HCT116 (cell line): ENCODE results near the gene TRIM9.

Experiments used
- ATF3 ChIP-seq: IDR thresholded peaks from 2 replicates; pipeline ENCODE4 v1.6.1; 2012
- CTCF ChIP-seq, 3 experiments: fragments of 200-600 bp in 1 of 3; sonication (generic) in 1 of 3; IDR thresholded peaks in 2 of 3; conservative IDR thresholded peaks in 1 of 3; 2 replicates each; pipeline ENCODE4 v1.5.1; 2012 to 2017; ENCODE audit warnings: low read depth in 2 of 3, low read length in 2 of 3, antibody characterized with exemption in 1 of 3, borderline replicate concordance in 1 of 3, control low read depth in 1 of 3, mild to moderate bottlenecking in 1 of 3, mixed read lengths in 1 of 3, mixed run types in 1 of 3, moderate library complexity in 1 of 3; ENCODE audit not compliant: insufficient read depth in 1 of 3
- EZH2 ChIP-seq: fragments of 200-600 bp; sonication (generic); IDR thresholded peaks from 2 replicates; pipeline ENCODE4 v1.6.1; 2017; ENCODE audit warnings: antibody characterized with exemption, mixed run types
- FOSL1 ChIP-seq: IDR thresholded peaks from 2 replicates; pipeline ENCODE4 v1.6.1; 2012; ENCODE audit warnings: low read depth
- JUND ChIP-seq: IDR thresholded peaks from 2 replicates; pipeline ENCODE4 v1.6.1; 2012
- MAX ChIP-seq: IDR thresholded peaks from 2 replicates; pipeline ENCODE4 v1.6.1; 2012
- POLR2A ChIP-seq: IDR thresholded peaks from 2 replicates; pipeline ENCODE4 v1.7.0; 2011; ENCODE audit warnings: borderline replicate concordance; ENCODE audit not compliant: insufficient read depth, insufficient read length; ENCODE audit errors: extremely low read depth
- POLR2AphosphoS5 ChIP-seq: IDR thresholded peaks from 2 replicates; pipeline ENCODE4 v1.6.1; 2011; ENCODE audit warnings: mild to moderate bottlenecking, low read depth, low read length, moderate library complexity
- RAD21 ChIP-seq: IDR thresholded peaks from 2 replicates; pipeline ENCODE4 v1.6.1; 2012; ENCODE audit warnings: low read depth, mild to moderate bottlenecking
- SIN3A ChIP-seq: IDR thresholded peaks from 2 replicates; pipeline ENCODE4 v1.6.1; 2012; ENCODE audit warnings: low read depth
- SRF ChIP-seq: IDR thresholded peaks from 2 replicates; pipeline ENCODE4 v1.6.1; 2012; ENCODE audit warnings: low read depth
- YY1 ChIP-seq: IDR thresholded peaks from 2 replicates; pipeline ENCODE4 v1.6.1; 2011; ENCODE audit warnings: low read length, low read depth, moderate library complexity, mild to moderate bottlenecking; ENCODE audit not compliant: insufficient replicate concordance; ENCODE audit errors: extremely low read depth
- ZBTB33 ChIP-seq: IDR thresholded peaks from 2 replicates; pipeline ENCODE4 v1.6.1; 2011; ENCODE audit warnings: mild to moderate bottlenecking, low read length, moderate library complexity; ENCODE audit not compliant: insufficient replicate concordance; ENCODE audit errors: extremely low read depth
- ZNF274 ChIP-seq: fragments of 200-500 bp; sonication (Bioruptor generic); IDR thresholded peaks from 2 replicates; pipeline ENCODE4 v1.6.1; 2014; ENCODE audit warnings: mild to moderate bottlenecking, low read depth, low read length, inconsistent platforms

- no peak for TF ChIP-seq EZH2
- no peak for TF ChIP-seq POLR2A
- TF ChIP-seq RAD21 = no peak
- no peak for TF ChIP-seq POLR2AphosphoS5
- no peak for TF ChIP-seq CTCF (IDR thresholded peaks at IDR 0.05 in 2 of 3, conservative IDR thresholded peaks at IDR 0.05 in 1 of 3; ENCODE audit: borderline replicate concordance in 1 of 3, insufficient read depth in 1 of 3, low read depth in 2 of 3, low read length in 2 of 3)
- no peak for TF ChIP-seq JUND
- no peak for TF ChIP-seq ZNF274
- TF ChIP-seq MAX = no peak
- no peak for TF ChIP-seq YY1
- TF ChIP-seq SIN3A = no peak
- TF ChIP-seq ATF3 = no peak
- TF ChIP-seq ZBTB33 = no peak
- no peak for TF ChIP-seq SRF
- TF ChIP-seq FOSL1 = no peak
These were observed 70.5 kb downstream of the TRIM9 start for GRCh38 chr14:51024377-51024776.
